SIG-M5 (cell line): ENCODE measurements around the gene MGARP.
A peak's percentile ranks its signal among the peaks of the same experiment; 100 is the strongest.
"Not testable (repeated sequence)": the region's sequence is repeated elsewhere in the genome, so short reads cannot be mapped to it uniquely, and the experiment has no call there.

Experiments
- DNase-seq: peaks from one replicate; lab custom pipeline; 2025; lab: John Stamatoyannopoulos, UW

MGARP gene

GRCh38 chr4:139295206-139295941, 15.3 kb upstream of the MGARP start:
- peak; percentile 1 for DNase-seq

GRCh38 chr4:139286186-139286698, 6.2 kb upstream of the MGARP start:
- no peak for DNase-seq

- DNase-seq = no peak
These were observed 2.7 kb upstream of the MGARP start for GRCh38 chr4:139282721-139283075.

GRCh38 chr4:139282065-139282720, 2.2 kb upstream of the MGARP start:
- DNase-seq = no peak

DNA sequence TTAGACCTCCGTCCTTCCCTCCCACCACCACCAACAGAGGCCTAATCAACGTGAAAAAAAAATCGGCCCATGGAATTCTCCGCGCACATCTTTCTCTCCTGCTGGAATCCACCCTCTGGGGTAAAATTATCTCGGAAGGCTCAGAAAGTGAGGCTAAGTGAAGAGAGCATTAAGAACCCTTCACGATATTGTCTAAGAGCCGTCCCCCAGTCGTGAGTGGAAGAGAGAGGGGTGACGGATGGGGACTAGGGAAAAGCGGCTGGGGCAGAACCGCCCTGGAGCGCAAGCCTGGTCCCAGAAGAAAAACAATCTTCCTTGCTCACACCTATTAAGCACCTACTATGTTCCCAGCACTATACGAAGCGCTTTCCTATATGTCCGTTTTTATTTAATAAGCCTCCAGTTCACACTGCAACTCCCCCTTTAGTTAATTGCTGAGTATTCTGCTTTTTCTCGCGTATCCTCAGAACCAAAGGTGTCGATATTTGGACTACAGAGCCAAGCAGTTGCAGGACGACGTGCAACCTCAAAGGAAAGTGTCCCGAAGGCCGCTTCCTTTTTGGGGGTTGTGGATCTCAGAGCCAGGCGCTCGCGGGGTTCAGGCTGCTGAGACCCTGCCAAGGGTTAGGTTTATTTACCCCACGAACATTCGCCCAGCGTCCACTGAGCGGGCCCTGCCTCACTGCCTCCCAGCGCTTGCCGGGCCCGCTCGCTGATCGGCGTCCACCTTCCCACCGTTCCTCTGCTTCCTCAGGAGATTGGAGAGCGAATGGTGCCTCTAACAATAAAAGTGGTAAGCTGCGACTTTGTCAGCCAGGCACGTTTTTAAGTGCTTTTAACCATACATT, 889 bp downstream of the MGARP start:
- DNase-seq = no peak

DNA sequence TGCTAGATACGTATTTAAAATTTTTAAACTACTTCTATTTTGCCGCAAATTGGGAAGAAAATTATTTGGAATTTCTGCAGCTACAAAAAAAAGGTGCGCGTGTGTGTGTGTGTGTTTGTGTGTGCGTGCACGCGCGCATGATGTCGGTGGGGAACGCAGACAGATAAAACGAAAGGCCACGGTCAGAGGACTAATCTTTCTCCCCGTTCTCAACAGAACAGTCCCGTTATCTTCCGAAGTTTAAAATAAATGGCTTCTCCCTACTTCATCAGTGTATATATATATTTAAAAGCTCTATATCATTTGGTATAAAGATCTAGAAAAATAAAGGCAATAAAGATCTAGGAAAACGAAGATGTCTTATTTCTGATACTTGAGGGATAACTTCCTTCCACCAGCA, 1.5 kb downstream of the MGARP start:
- no peak for DNase-seq

- no peak for DNase-seq
These were observed 4.7 kb downstream of the MGARP start for GRCh38 chr4:139275281-139275735.

DNA sequence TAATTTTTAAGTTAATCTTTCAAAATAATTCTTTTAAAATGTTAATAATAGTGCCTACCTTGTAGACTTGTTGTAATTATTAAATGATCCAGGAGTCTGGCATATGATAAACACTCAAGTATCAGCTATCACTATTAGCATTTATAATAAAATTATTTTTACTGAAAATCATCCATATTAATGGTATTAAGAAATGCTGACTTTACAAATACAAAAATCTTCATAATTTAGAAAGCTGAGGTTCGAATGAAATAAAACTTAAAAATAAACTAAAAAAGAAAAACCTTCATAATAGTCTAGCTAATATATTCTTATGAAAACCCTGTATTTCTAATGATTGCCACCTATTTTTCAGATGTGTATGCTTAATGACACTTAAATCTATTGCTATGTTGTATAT, 5.2 kb downstream of the MGARP start:
- no peak for DNase-seq

DNA sequence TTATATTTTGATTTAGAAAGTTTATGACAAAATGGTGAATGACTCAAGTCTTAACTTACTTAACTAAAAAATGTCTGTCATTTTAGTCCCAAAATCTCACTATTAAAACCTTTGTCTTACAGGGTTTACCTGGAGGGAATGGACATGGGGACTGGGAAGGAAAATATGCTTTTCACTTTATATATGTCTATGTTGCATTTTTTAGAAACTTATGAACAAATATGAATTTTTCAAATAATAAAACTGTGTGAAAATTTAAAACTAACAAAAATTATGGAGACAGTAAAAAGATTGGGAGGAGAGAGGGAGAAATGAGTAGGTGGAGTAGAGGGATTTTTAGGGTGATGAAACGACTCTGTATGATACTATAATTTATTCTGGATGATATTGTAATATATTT, 6.2 kb downstream of the MGARP start:
- DNase-seq = no peak

- DNase-seq = no peak
These were observed 12.7 kb downstream of the MGARP start for GRCh38 chr4:139267301-139267700.

- DNase-seq = no peak
These were observed 13.3 kb downstream of the MGARP start for GRCh38 chr4:139266583-139267257.

DNA sequence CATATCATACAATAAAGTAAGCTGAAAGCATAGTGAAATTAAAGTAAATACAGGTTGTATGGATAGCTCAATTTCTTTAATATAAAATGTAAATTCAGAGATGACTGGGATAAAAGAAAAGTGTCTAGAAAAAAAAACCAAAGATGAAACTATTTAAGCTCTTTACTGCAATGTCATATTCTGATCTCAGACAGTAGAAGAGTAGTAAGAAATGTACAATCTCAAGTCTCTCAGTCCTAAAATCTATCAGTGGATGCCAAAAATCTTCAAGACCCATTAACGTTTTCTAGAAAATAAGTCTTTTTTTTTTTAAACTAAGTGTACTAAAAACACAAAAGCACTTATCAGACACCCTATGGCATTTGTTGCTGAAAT, 13.8 kb downstream of the MGARP start:
- DNase-seq = no peak

DNA sequence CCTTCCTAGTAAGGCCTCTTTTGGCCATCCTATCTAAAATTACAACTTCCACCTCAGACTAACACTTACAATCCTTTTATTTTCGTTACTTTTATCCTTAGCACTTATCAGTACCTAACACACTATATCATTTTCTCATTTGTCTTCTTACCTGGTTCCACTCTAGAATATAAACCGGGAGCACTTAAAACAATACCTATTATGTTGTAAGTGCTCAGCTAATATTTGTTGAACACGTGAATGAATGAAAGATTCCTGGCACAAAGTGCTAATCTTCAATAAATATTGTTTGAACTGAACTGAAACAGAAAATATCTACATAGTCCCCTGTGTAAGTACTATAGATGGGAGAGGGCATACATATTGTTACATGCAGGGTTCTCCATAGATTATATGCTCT, 14.4 kb downstream of the MGARP start:
- DNase-seq = no peak

GRCh38 chr4:139256349-139256748, 23.7 kb downstream of the MGARP start:
- no peak for DNase-seq

DNA sequence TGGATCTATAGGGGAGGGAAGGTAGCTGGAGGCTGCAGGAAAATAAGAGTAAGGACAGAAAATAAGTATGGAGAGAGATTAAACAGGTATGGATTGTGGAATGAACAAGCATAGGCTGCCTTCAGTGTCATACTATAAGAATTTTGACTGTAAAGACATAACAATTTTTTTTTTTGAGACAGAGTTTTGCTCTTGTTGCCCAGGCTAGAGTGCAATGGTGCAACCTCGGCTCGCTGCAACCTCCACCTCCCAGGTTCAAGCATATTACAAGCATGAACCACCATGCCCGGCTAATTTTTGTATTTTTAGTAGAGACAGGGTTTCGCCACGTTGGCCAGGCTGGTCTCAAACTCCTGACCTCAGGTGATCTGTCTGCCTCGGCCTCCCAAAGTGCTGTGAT, 24.4 kb downstream of the MGARP start:
- not testable (repeated sequence) for DNase-seq

GRCh38 chr4:139253713-139254112, 26.3 kb downstream of the MGARP start:
- DNase-seq = no peak

DNA sequence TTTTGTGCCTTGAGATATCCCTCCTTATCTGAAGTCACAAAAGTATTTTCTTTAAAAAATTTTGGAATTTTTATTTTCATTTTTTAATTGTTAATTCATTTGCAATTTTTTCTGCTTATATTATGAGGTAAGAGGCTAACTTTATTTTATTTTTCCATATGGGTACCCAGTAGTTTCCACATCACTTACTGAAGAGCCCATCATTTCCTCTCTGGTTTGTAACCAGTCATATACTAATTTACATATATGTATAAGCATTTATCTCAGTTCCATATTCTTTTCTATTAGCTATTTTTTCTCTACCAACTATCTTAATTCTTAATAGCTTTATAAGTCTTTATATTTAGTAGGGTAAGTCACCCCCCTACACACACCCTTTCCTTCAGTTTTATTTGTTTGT, 27.0 kb downstream of the MGARP start:
- DNase-seq = no peak

GRCh38 chr4:139247700-139248238, 32.3 kb downstream of the MGARP start:
- DNase-seq = no peak

DNA sequence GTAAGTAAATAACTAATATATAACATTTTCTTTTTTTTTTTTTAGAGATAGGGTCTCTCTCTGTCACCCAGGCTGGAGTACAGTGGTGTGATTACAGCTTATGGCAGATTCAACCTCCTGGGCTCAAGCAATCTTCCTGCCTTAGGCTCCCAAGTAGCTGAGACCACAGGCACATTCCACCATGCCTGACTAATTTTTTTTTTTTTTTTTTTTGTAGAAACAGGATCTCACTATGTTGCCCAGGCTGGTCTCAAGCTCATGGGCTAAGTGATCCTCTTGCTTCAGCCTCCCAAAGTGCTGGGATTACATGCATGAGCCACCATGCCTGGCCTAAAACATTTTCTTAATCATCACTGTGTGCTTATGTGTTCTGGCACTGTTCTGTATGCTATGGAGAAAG, 32.8 kb downstream of the MGARP start:
- no peak for DNase-seq

- no peak for DNase-seq
These were observed 33.9 kb downstream of the MGARP start for GRCh38 chr4:139246166-139246565.

DNA sequence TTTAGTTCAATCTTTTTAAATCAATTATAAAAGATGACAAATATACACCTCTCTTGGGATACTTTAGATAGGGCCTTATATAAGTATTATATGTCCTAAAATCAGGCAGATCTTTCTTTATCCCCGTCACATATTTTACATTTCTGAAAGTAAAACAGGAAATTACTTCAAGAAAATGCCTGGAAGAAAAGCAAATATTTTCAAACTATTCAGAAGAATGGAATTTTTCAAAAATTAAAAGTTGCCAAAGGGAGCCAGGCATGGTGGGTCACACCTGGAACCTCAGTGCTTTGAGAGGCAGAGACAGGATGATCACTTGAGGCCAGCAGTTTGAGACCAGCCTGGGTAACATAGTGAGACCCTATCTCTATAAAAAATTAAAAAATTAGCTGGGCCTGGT, 34.4 kb downstream of the MGARP start:
- DNase-seq = no peak
